ENCODE results near the gene SCN7A.

DNA sequence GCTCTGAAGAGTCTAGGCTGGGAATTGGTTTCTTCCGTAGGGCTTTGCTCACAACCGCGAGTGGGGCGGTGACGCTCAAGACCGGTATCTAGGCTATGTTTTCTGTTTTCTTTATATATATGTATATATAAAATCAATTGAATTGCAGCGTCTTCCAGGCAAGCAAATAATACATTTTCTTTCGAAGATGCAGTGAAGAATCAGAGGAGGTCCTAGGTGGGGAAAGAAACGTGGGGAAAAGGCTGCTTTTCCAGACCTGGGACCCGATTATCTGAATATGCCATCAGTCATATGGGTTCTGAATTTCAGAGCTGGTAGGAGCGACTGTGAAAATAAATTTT lies 117.6 kb downstream of the SCN7A start:
- TF ChIP-seq EZH2 (optimal IDR thresholded peaks at IDR 0.05; ENCODE audit: low read depth, low read length) (no peak), EZH2phosphoT487 (IDR thresholded peaks at IDR 0.05; ENCODE audit: low read length) (no peak)
- TF ChIP-seq, protein P1, sequence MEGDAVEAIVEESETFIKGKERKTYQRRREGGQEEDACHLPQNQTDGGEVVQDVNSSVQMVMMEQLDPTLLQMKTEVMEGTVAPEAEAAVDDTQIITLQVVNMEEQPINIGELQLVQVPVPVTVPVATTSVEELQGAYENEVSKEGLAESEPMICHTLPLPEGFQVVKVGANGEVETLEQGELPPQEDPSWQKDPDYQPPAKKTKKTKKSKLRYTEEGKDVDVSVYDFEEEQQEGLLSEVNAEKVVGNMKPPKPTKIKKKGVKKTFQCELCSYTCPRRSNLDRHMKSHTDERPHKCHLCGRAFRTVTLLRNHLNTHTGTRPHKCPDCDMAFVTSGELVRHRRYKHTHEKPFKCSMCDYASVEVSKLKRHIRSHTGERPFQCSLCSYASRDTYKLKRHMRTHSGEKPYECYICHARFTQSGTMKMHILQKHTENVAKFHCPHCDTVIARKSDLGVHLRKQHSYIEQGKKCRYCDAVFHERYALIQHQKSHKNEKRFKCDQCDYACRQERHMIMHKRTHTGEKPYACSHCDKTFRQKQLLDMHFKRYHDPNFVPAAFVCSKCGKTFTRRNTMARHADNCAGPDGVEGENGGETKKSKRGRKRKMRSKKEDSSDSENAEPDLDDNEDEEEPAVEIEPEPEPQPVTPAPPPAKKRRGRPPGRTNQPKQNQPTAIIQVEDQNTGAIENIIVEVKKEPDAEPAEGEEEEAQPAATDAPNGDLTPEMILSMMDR (IDR thresholded peaks at IDR 0.05; ENCODE audit: low read length), result no peak

Measured in MM.1S (cell line).